H1 (cell line): ENCODE data around the gene DOCK10. TPM values are rescaled to one million over a fixed set of nuclear protein-coding genes. Genes with fewer than 3 reads are reported as not detected.

Source experiments
- CTCF ChIA-PET: fragments of 300-600 bp; sonication (Branson Sonifier 250); formaldehyde crosslinking; loops from one replicate; lab custom pipeline; 2021; ENCODE audit not compliant: partially characterized antibody; lab: Charles Lee
- POLR2A ChIA-PET: fragments of 300-600 bp; sonication (Branson Sonifier 250); formaldehyde crosslinking; loops from one replicate; lab custom pipeline; 2021; ENCODE audit warnings: inconsistent platforms; ENCODE audit not compliant: partially characterized antibody; lab: Charles Lee
- DNase-seq, 2 experiments: peaks; one replicate each; pipeline versions ENCODE4 v3.0.0 to v3.0.0-alpha.2; 2010 to 2022; ENCODE audit warnings: low spot score in 2 of 2, low read depth in 1 of 2, mixed read lengths in 1 of 2
- FAIRE-seq: peaks from 2 replicates; lab custom pipeline; 2011; peaks lifted over from hg19 to GRCh38; lab: Jason Lieb, UNC
- H2AFZ ChIP-seq: 2 replicates; pipeline ENCODE4 v1.8.1; 2012; ENCODE audit warnings: low read length, inconsistent platforms
- H2AK5ac ChIP-seq: 2 replicates; pipeline ENCODE4 v1.6.1; 2013; ENCODE audit warnings: low read depth, low read length
- H2BK120ac ChIP-seq: replicated peaks from 2 replicates; pipeline ENCODE3; 2013; ENCODE audit warnings: low read depth, low read length, inconsistent platforms
- H2BK12ac ChIP-seq: 2 replicates; pipeline ENCODE4 v1.6.1; 2013; ENCODE audit warnings: low read depth, low read length
- H2BK15ac ChIP-seq: 2 replicates; pipeline ENCODE4 v1.6.1; 2013; ENCODE audit warnings: low read length
- H2BK20ac ChIP-seq: 2 replicates; pipeline ENCODE4 v1.6.1; 2013; ENCODE audit warnings: low read length
- H2BK5ac ChIP-seq: 2 replicates; pipeline ENCODE4 v1.6.1; 2013; ENCODE audit warnings: low read depth, low read length
- H3K14ac ChIP-seq: 2 replicates; pipeline ENCODE4 v1.6.1; 2013; ENCODE audit warnings: inconsistent platforms; ENCODE audit not compliant: insufficient read length
- H3K18ac ChIP-seq: 2 replicates; pipeline ENCODE4 v1.6.1; 2013; ENCODE audit warnings: low read length; ENCODE audit errors: extremely low read depth
- H3K23ac ChIP-seq: 2 replicates; pipeline ENCODE4 v1.6.1; 2013; ENCODE audit warnings: inconsistent platforms; ENCODE audit not compliant: insufficient read length
- H3K23me2 ChIP-seq: 2 replicates; pipeline ENCODE4 v1.6.1; 2013; ENCODE audit warnings: low read depth, low read length
- H3K27ac ChIP-seq: 2 replicates; pipeline ENCODE4 v1.6.1; 2011; ENCODE audit warnings: low read depth, low read length, inconsistent platforms
- H3K27me3 ChIP-seq, 4 experiments: replicated peaks in 1 of 4; 1 replicate in 1 of 4; 2 replicates in 3 of 4; pipeline versions ENCODE4 v1.6.1 to v1.8.1; 2011 to 2013; ENCODE audit warnings: low read length in 3 of 4, mild to moderate bottlenecking in 3 of 4, inconsistent platforms in 2 of 4, mixed read lengths in 2 of 4, moderate library complexity in 1 of 4; ENCODE audit not compliant: control insufficient read depth in 3 of 4, insufficient read depth in 3 of 4; ENCODE audit errors: extremely low read depth in 1 of 4
- H3K36me3 ChIP-seq, 4 experiments: 2 replicates each; pipeline versions ENCODE4 v1.6.1 to v1.8.1; 2011 to 2013; ENCODE audit warnings: mild to moderate bottlenecking in 4 of 4, low read length in 3 of 4, moderate library complexity in 2 of 4, control low read depth in 1 of 4, inconsistent platforms in 1 of 4; ENCODE audit not compliant: insufficient read depth in 4 of 4, control insufficient read depth in 2 of 4
- H3K4ac ChIP-seq: replicated peaks from 2 replicates; pipeline ENCODE3; 2013; ENCODE audit warnings: low read length, low read depth, mixed read lengths, inconsistent platforms; ENCODE audit not compliant: insufficient read length
- H3K4me1 ChIP-seq, 4 experiments: replicated peaks in 1 of 4; 1 replicate in 1 of 4; 2 replicates in 3 of 4; pipeline versions ENCODE4 v1.6.1 to v1.8.1; 2011 to 2013; ENCODE audit warnings: low read length in 3 of 4, inconsistent platforms in 2 of 4, mixed read lengths in 1 of 4; ENCODE audit not compliant: insufficient read depth in 4 of 4, control insufficient read depth in 3 of 4
- H3K4me2 ChIP-seq, 2 experiments: 2 replicates each; pipeline versions ENCODE4 v1.6.1 to v1.8.1; 2011 to 2013; ENCODE audit warnings: low read depth in 2 of 2, low read length in 2 of 2, control low read depth in 1 of 2, inconsistent platforms in 1 of 2, mild to moderate bottlenecking in 1 of 2; ENCODE audit not compliant: insufficient read depth in 1 of 2
- H3K4me3 ChIP-seq, 4 experiments: fragments of 200-600, 300-600 bp in 1 of 4; sonication (generic), shearing (Covaris generic), sonication (Bioruptor Twin) in 1 of 4; 2 replicates each; pipeline versions ENCODE4 v1.5.1 to v1.8.1; 2011 to 2016; ENCODE audit warnings: low read length in 4 of 4, low read depth in 3 of 4, control low read depth in 2 of 4, inconsistent platforms in 2 of 4, mild to moderate bottlenecking in 2 of 4, mixed read lengths in 1 of 4, moderate library complexity in 1 of 4; ENCODE audit not compliant: insufficient read depth in 2 of 4; ENCODE audit errors: extremely low read depth in 1 of 4
- H3K56ac ChIP-seq: replicated peaks from 2 replicates; pipeline ENCODE3; 2013; ENCODE audit warnings: low read depth, mild to moderate bottlenecking, mixed read lengths, low read length, inconsistent platforms; ENCODE audit not compliant: insufficient read length
- H3K79me1 ChIP-seq: 2 replicates; pipeline ENCODE4 v1.6.1; 2013; ENCODE audit warnings: low read depth, low read length, control low read depth
- H3K79me2 ChIP-seq, 2 experiments: 2 replicates each; pipeline versions ENCODE4 v1.6.1 to v1.8.1; 2012 to 2013; ENCODE audit warnings: low read length in 2 of 2, mild to moderate bottlenecking in 2 of 2, inconsistent platforms in 1 of 2; ENCODE audit not compliant: insufficient read depth in 2 of 2, control insufficient read depth in 1 of 2
- H3K9ac ChIP-seq, 4 experiments: replicated peaks in 1 of 4; 1 replicate in 1 of 4; 2 replicates in 3 of 4; pipeline versions ENCODE4 v1.6.1 to v1.8.1; 2011 to 2013; ENCODE audit warnings: low read depth in 3 of 4, low read length in 3 of 4, control low read depth in 2 of 4, mild to moderate bottlenecking in 2 of 4, moderate library complexity in 2 of 4, inconsistent platforms in 1 of 4; ENCODE audit errors: extremely low read depth in 1 of 4
- H3K9me3 ChIP-seq, 2 experiments: 2 replicates each; pipeline versions ENCODE4 v1.6.1 to v1.8.1; 2012 to 2013; ENCODE audit warnings: mild to moderate bottlenecking in 2 of 2, moderate library complexity in 2 of 2, control low read depth in 1 of 2, inconsistent platforms in 1 of 2, low read depth in 1 of 2, low read length in 1 of 2, mixed read lengths in 1 of 2; ENCODE audit not compliant: insufficient read depth in 2 of 2
- H4K20me1 ChIP-seq, 2 experiments: replicated peaks in 1 of 2; 2 replicates each; pipeline versions ENCODE3 to v1.8.1; 2011 to 2013; ENCODE audit warnings: inconsistent platforms in 2 of 2, low read length in 2 of 2, mild to moderate bottlenecking in 1 of 2; ENCODE audit not compliant: insufficient read depth in 2 of 2, control insufficient read depth in 1 of 2
- H4K5ac ChIP-seq: 2 replicates; pipeline ENCODE4 v1.6.1; 2013; ENCODE audit warnings: low read length, low read depth, mixed read lengths, inconsistent platforms; ENCODE audit not compliant: insufficient read length
- H4K8ac ChIP-seq: 2 replicates; pipeline ENCODE4 v1.8.0; 2013; ENCODE audit warnings: mild to moderate bottlenecking, moderate library complexity, low read length, inconsistent platforms; ENCODE audit not compliant: insufficient read depth; ENCODE audit errors: extremely low read depth
- H4K91ac ChIP-seq: replicated peaks from 2 replicates; pipeline ENCODE3; 2013; ENCODE audit warnings: low read length, mixed read lengths, inconsistent platforms; ENCODE audit not compliant: insufficient read length
- CBX8 ChIP-seq: fragments of 300-800, 300-1000 bp; sonication (generic); IDR thresholded peaks from 2 replicates; pipeline ENCODE4 v1.7.1; 2016; ENCODE audit warnings: low read depth, low read length, borderline replicate concordance
- KDM1A ChIP-seq: fragments of 200-600, 300-600 bp; sonication (generic); IDR thresholded peaks from 2 replicates; pipeline ENCODE4 v1.7.1; 2016; ENCODE audit warnings: mild to moderate bottlenecking, low read length, borderline replicate concordance
- MAX ChIP-seq: IDR thresholded peaks from 2 replicates; pipeline ENCODE4 v1.6.1; 2012; ENCODE audit warnings: inconsistent platforms
- NANOG ChIP-seq: IDR thresholded peaks from 2 replicates; pipeline ENCODE4 v1.6.1; 2011; ENCODE audit warnings: low read length, low read depth, mild to moderate bottlenecking, inconsistent platforms; ENCODE audit not compliant: insufficient read depth, poor library complexity, severe bottlenecking
- NRF1 ChIP-seq: IDR thresholded peaks from 2 replicates; pipeline ENCODE4 v1.6.1; 2011; ENCODE audit warnings: mild to moderate bottlenecking, low read depth, low read length, improper control_type of control experiment
- POU5F1 ChIP-seq: IDR thresholded peaks from 2 replicates; pipeline ENCODE4 v1.6.1; 2011; ENCODE audit warnings: low read depth, mild to moderate bottlenecking, low read length, moderate library complexity
- SAP30 ChIP-seq: fragments of 300-600 bp; sonication (generic); IDR thresholded peaks from 2 replicates; pipeline ENCODE4 v1.7.1; 2012; ENCODE audit warnings: low read length, moderate library complexity, mild to moderate bottlenecking, inconsistent platforms; ENCODE audit not compliant: insufficient read depth, insufficient replicate concordance
- SP1 ChIP-seq: IDR thresholded peaks from 2 replicates; pipeline ENCODE4 v1.6.1; 2011; ENCODE audit warnings: low read depth, low read length
- WGBS, 2 experiments: shearing (Covaris generic) in 1 of 2; methylation state at CpG; one replicate each; pipeline versions ENCODE4 v1.1.6 to v1.1.7; 2013 to 2015; ENCODE audit warnings: low lambda C conversion rate in 2 of 2, mixed read lengths in 2 of 2, inconsistent platforms in 1 of 2, low coverage in 1 of 2, missing lambda C conversion rate in 1 of 2; ENCODE audit not compliant: insufficient replicate concordance in 2 of 2, insufficient coverage in 1 of 2, insufficient read length in 1 of 2; ENCODE audit errors: extremely low coverage in 1 of 2, missing lambda C conversion rate in 1 of 2; 5-methylcytosine and 5-hydroxymethylcytosine counted together
- polyA plus RNA-seq, 7 experiments: library from polyadenylated mRNA; depleted of rRNA in 3 of 7; stranded (reverse) in 5 of 7; unstranded in 2 of 7; fragments of >200 nt in 5 of 7; fragments of 200-250 nt in 2 of 7; gene quantifications; 1 replicate in 5 of 7; 2 replicates in 1 of 7; 4 replicates in 1 of 7; pipeline versions ENCODE4 v1.2.1 to v1.2.3, GENCODE V29; 2011 to 2013; ENCODE audit warnings: missing spikeins in 2 of 7, mixed read lengths in 2 of 7
- total RNA-seq: library from RNA; stranded (reverse); fragmentation: NEBNext Ultra II Directional; extraction: Animal tissue kit (Norgen Biotek cat#: 25700); gene quantifications from 2 replicates; pipeline ENCODE4 v1.2.1, GENCODE V29; 2021

DOCK10 gene
- total and polyA plus RNA-seq, 2 of the 8 experiments (the other 6 are each of a cell fraction or from before 2014, with no cell fraction given), result 0.33 to 1.6 TPM

- Histone ChIP-seq H2BK120ac (no peak overlapping the region), H3K14ac (no peak overlapping the region), H3K4ac (no peak overlapping the region), H3K27ac (no peak overlapping the region), H3K4me1 (no peaks in the 10 kb centered on the region), H2AK5ac (no peak overlapping the region), H3K36me3 (no peaks in the 10 kb centered on the region), H3K56ac (no peak overlapping the region), H2AFZ (no peak overlapping the region), H3K9ac (no peak overlapping the region), H3K18ac (no peak overlapping the region), H4K5ac (no peak overlapping the region), H3K9me3 (no peaks in the 10 kb centered on the region), H3K4me3 (no peak overlapping the region), H4K8ac (no peak overlapping the region), H3K79me2 (no peaks in the 10 kb centered on the region), H2BK12ac (no peak overlapping the region), H2BK5ac (no peak overlapping the region), H3K23me2 (no peaks in the 10 kb centered on the region), H3K79me1 (no peaks in the 10 kb centered on the region), H2BK20ac (no peak overlapping the region), H3K23ac (no peak overlapping the region), H3K27me3 (no peaks in the 10 kb centered on the region), H3K4me2 (no peak overlapping the region), H4K91ac (no peak overlapping the region), H4K20me1 (no peaks in the 10 kb centered on the region), H2BK15ac (no peak overlapping the region)
- POLR2A ChIA-PET, result no interaction called here
- no peak for FAIRE-seq
- no peak for DNase-seq
- WGBS, 2 experiments, result 92% methylated on average over 7 of the region's 7 CpGs; no CpG with 5 or more reads in 1 of the 2 experiments
- CTCF ChIA-PET, result interaction anchor here (0.9 to 1.3 kb wide), 2 partner anchors 9 to 50 kb away, joined by 3 read pairs; no protein-coding TSS in a partner anchor
- no peak for TF ChIP-seq POU5F1
- TF ChIP-seq NANOG, result no peak
- TF ChIP-seq SP1, result no peak
- no peak for TF ChIP-seq SAP30
- TF ChIP-seq KDM1A, result no peak
- no peak for TF ChIP-seq MAX
- no peak for TF ChIP-seq CBX8
- TF ChIP-seq NRF1, result no peak
Observed at GRCh38 chr2:224951723-224952481, 90.4 kb downstream of the DOCK10 start.
